ENCODE data around the gene SCARF2. TPM values are rescaled to one million over a fixed set of nuclear protein-coding genes. Genes with fewer than 3 reads are reported as not detected.

The SCARF2 gene
- total RNA-seq, 1 donor from 2014 or later: 2.7 TPM

- intact Hi-C loops (cut with micrococcal nuclease): no loop called here
These were observed 6.0 kb downstream of the SCARF2 start for GRCh38 chr22:20431511-20432192.

GRCh38 chr22:20430720-20431510 is 6.7 kb downstream of the SCARF2 start:
- intact Hi-C loops (cut with micrococcal nuclease): no loop called here
- DNase-seq: peak; percentile 73

More at GRCh38 chr22:20431511-20432192, 6.0 kb downstream of the SCARF2 start:
- ATAC-seq (no peak), DNase-seq (no peak)

GRCh38 chr22:20430101-20430719 is 7.4 kb downstream of the SCARF2 start:
- DNase-seq: no peak
- intact Hi-C loops (cut with micrococcal nuclease): no loop called here
- no peak for ATAC-seq

More at GRCh38 chr22:20430720-20431510, 6.7 kb downstream of the SCARF2 start:
- peak; percentile 63 for ATAC-seq

GRCh38 chr22:20429254-20430100 is 8.1 kb downstream of the SCARF2 start:
- ATAC-seq: peak; percentile 26
- intact Hi-C loops (cut with micrococcal nuclease): no loop called here
- DNase-seq: peak; percentile 76

- no peak for DNase-seq
- intact Hi-C loops (cut with micrococcal nuclease): no loop called here
These were observed 8.9 kb downstream of the SCARF2 start for GRCh38 chr22:20428496-20429253.

GRCh38 chr22:20427945-20428417 is 9.6 kb downstream of the SCARF2 start:
- DNase-seq (no peak), ATAC-seq (no peak)
- intact Hi-C loops (cut with micrococcal nuclease): no loop called here

More at GRCh38 chr22:20428496-20429253, 8.9 kb downstream of the SCARF2 start:
- ATAC-seq: no peak

- no peak for ATAC-seq
- intact Hi-C loops (cut with micrococcal nuclease): no loop called here
- DNase-seq: no peak
These were observed 10.3 kb downstream of the SCARF2 start for GRCh38 chr22:20427104-20427944.

GRCh38 chr22:20426259-20426615 is 11.4 kb downstream of the SCARF2 start:
- ATAC-seq (no peak), DNase-seq (no peak)
- intact Hi-C loops (cut with micrococcal nuclease): no loop called here

- no peak for ATAC-seq
- intact Hi-C loops (cut with micrococcal nuclease): no loop called here
These were observed 11.9 kb downstream of the SCARF2 start for GRCh38 chr22:20425566-20426258.

GRCh38 chr22:20424932-20425565 is 12.6 kb downstream of the SCARF2 start:
- intact Hi-C loops (cut with micrococcal nuclease): no loop called here
- ATAC-seq (peak; percentile 6), DNase-seq (peak; percentile 64)

More at GRCh38 chr22:20425566-20426258, 11.9 kb downstream of the SCARF2 start:
- DNase-seq: peak; percentile 37

- no peak for ATAC-seq
- intact Hi-C loops (cut with micrococcal nuclease): no loop called here
- DNase-seq: no peak
These were observed 13.1 kb downstream of the SCARF2 start for GRCh38 chr22:20424568-20424931.

GRCh38 chr22:20423906-20424551 is 13.6 kb downstream of the SCARF2 start:
- DNase-seq: peak; percentile 40
- peak; percentile 16 for ATAC-seq
- intact Hi-C loops (cut with micrococcal nuclease): no loop called here

- peak; percentile 92 for DNase-seq
- peak; percentile 87 for ATAC-seq
- intact Hi-C loops (cut with micrococcal nuclease): no loop called here
These were observed 14.4 kb downstream of the SCARF2 start for GRCh38 chr22:20423008-20423905.

- intact Hi-C loops (cut with micrococcal nuclease): no loop called here
- ATAC-seq (no peak), DNase-seq (no peak)
These were observed 15.2 kb downstream of the SCARF2 start for GRCh38 chr22:20422271-20423007.

All from left ventricle myocardium superior (tissue), 1 donor.